Measurements from ENCODE around the gene PCNX4.

The PCNX4 gene

GRCh38 chr14:60199321-60199720 is 107.6 kb downstream of the PCNX4 start:
- no peak for DNase-seq (ENCODE audit: low read depth)
- TF ChIP-seq CTCF (IDR thresholded peaks at IDR 0.05; ENCODE audit: control insufficient read depth, extremely low read depth, insufficient read depth): no peak
- H3K4me3 ChIP-seq (ENCODE audit: low read depth, low read length): no peak overlapping the region

- no peak for DNase-seq (ENCODE audit: low read depth)
- no peak overlapping the region for H3K4me3 ChIP-seq (ENCODE audit: low read depth, low read length)
- no peak for TF ChIP-seq CTCF (IDR thresholded peaks at IDR 0.05; ENCODE audit: control insufficient read depth, extremely low read depth, insufficient read depth)
Observed at GRCh38 chr14:60204104-60204842, 112.5 kb downstream of the PCNX4 start.

GRCh38 chr14:60204843-60205774 is 113.4 kb downstream of the PCNX4 start:
- no peak overlapping the region for H3K4me3 ChIP-seq (ENCODE audit: low read depth, low read length)
- no peak for DNase-seq (ENCODE audit: low read depth)
- TF ChIP-seq CTCF (IDR thresholded peaks at IDR 0.05; ENCODE audit: control insufficient read depth, extremely low read depth, insufficient read depth): no peak

- TF ChIP-seq CTCF (IDR thresholded peaks at IDR 0.05; ENCODE audit: control insufficient read depth, extremely low read depth, insufficient read depth): no peak
- DNase-seq (ENCODE audit: low read depth): no peak
- no peak overlapping the region for H3K4me3 ChIP-seq (ENCODE audit: low read depth, low read length)
Observed at GRCh38 chr14:60206249-60206670, 114.5 kb downstream of the PCNX4 start.

GRCh38 chr14:60206837-60207533 is 115.3 kb downstream of the PCNX4 start:
- no peak for TF ChIP-seq CTCF (IDR thresholded peaks at IDR 0.05; ENCODE audit: control insufficient read depth, extremely low read depth, insufficient read depth)
- no peak overlapping the region for H3K4me3 ChIP-seq (ENCODE audit: low read depth, low read length)
- DNase-seq (ENCODE audit: low read depth): no peak

GRCh38 chr14:60210703-60211102 is 119.0 kb downstream of the PCNX4 start:
- TF ChIP-seq CTCF (IDR thresholded peaks at IDR 0.05; ENCODE audit: control insufficient read depth, extremely low read depth, insufficient read depth): no peak
- no peak for DNase-seq (ENCODE audit: low read depth)
- H3K4me3 ChIP-seq (ENCODE audit: low read depth, low read length): no peak overlapping the region

Data from LNCaP clone FGC (cell line).